Measurements from ENCODE around the gene SUSD4. TPM values are rescaled to one million over a fixed set of nuclear protein-coding genes. Genes with fewer than 3 reads are reported as not detected.

The SUSD4 gene
- total and polyA plus RNA-seq, 2 of the 4 experiments (the other 2 are of a cell fraction): 1.8 to 2.7 TPM

GRCh38 chr1:223202376-223203033 is 161.5 kb downstream of the SUSD4 start:
- Histone ChIP-seq H2AFZ (replicated peaks; ENCODE audit: low read length, poor library complexity) (no peak overlapping the region), H2BK5ac (ENCODE audit: low read depth, low read length, poor library complexity, severe bottlenecking) (no peak overlapping the region), H3K9ac (ENCODE audit: low read depth, low read length) (no peak overlapping the region), H2AK5ac (ENCODE audit: low read depth, low read length) (no peak overlapping the region), H3K9me3 (ENCODE audit: control insufficient read depth, insufficient read depth, low read length) (no peaks in the 10 kb centered on the region), H3K18ac (ENCODE audit: low read depth, low read length) (no peak overlapping the region), H3K4ac (ENCODE audit: low read depth, low read length) (no peak overlapping the region), H4K91ac (ENCODE audit: insufficient read depth, low read depth, low read length) (no peak overlapping the region), H4K8ac (ENCODE audit: low read depth in 2 of 2, low read length in 2 of 2) (no peak overlapping the region), H3K4me2 (ENCODE audit: low read depth, low read length) (no peak overlapping the region), H3K14ac (replicated peaks; ENCODE audit: low read depth, low read length) (no peak overlapping the region), H3K4me1 (ENCODE audit: control insufficient read depth, insufficient read depth, low read length) (no peaks in the 10 kb centered on the region), H2BK20ac (ENCODE audit: low read depth, low read length) (no peak overlapping the region), H2BK15ac (ENCODE audit: low read depth, low read length) (no peak overlapping the region), H3K27me3 (ENCODE audit: control insufficient read depth, insufficient read depth, low read length) (peaks cover 3% of the 10 kb centered on the region), H3K23ac (ENCODE audit: low read depth, low read length) (no peak overlapping the region), H3K36me3 (ENCODE audit: control insufficient read depth, insufficient read depth, low read length) (no peaks in the 10 kb centered on the region), H4K5ac (ENCODE audit: low read depth, low read length) (no peak overlapping the region), H3K79me1 (ENCODE audit: low read depth in 1 of 2, low read length in 2 of 2) (no peaks in the 10 kb centered on the region), H3K27ac (ENCODE audit: insufficient read depth, low read length) (no peak overlapping the region), H3K56ac (ENCODE audit: extremely low read depth, insufficient read depth, low read length) (no peak overlapping the region), H2AK9ac (replicated peaks; ENCODE audit: low read depth, low read length, poor library complexity) (no peak overlapping the region), H3K4me3 (ENCODE audit: insufficient read depth, low read depth, low read length) (no peak overlapping the region), H3K9me1 (ENCODE audit: insufficient read depth, low read length) (no peaks in the 10 kb centered on the region), H2BK120ac (ENCODE audit: low read depth, low read length) (no peak overlapping the region), H4K20me1 (ENCODE audit: insufficient read depth, low read length) (no peaks in the 10 kb centered on the region)
- DNase-seq (no peak), ATAC-seq (ENCODE audit: low read depth) (no peak)
- in situ Hi-C loops (cut with MboI; ENCODE audit: low sequenced_read_pairs) (no loop called here), dilution Hi-C loops (cut with HindIII; ENCODE audit: low sequenced_read_pairs, unreplicated experiment) (no loop called here), intact Hi-C loops (cut with micrococcal nuclease) (no loop called here)
- 79% methylated on average over 3 of the region's 13 CpGs; no CpG with 5 or more reads in 1 of the 2 experiments for WGBS, 2 experiments (ENCODE audit: extremely low coverage in 2 of 2, insufficient read length in 1 of 2)
- CTCF ChIA-PET: no interaction called here
- BruUV-seq (replicated peaks): no TSS peak
- POLR2A ChIA-PET (ENCODE audit: unreplicated experiment): no interaction called here
- TF ChIP-seq CEBPB (IDR thresholded peaks at IDR 0.05; ENCODE audit: low read depth, low read length) (no peak), RAD21 (IDR thresholded peaks at IDR 0.05; ENCODE audit: low read length) (no peak), RFX5 (IDR thresholded peaks at IDR 0.05; ENCODE audit: low read depth, low read length) (no peak), BHLHE40 (IDR thresholded peaks at IDR 0.05; ENCODE audit: low read depth, low read length) (no peak), MAFK (IDR thresholded peaks at IDR 0.05; ENCODE audit: low read depth, low read length) (no peak), USF2 (IDR thresholded peaks at IDR 0.05; ENCODE audit: low read depth, low read length) (no peak), MXI1 (IDR thresholded peaks at IDR 0.05; ENCODE audit: borderline replicate concordance, low read depth, low read length) (no peak), CTCF (conservative IDR thresholded peaks at IDR 0.05; ENCODE audit: low read depth, low read length) (no peak), FOS (IDR thresholded peaks at IDR 0.05; ENCODE audit: low read depth, low read length) (no peak), NFE2L2 (IDR thresholded peaks at IDR 0.05; ENCODE audit: low read depth, low read length) (no peak), RCOR1 (IDR thresholded peaks at IDR 0.05; ENCODE audit: insufficient replicate concordance, low read length) (no peak)
